Keratinocyte (primary cell): ENCODE results near the gene TMEM14B. TPM values are rescaled to one million over a fixed set of nuclear protein-coding genes. Genes with fewer than 3 reads are reported as not detected.

Source experiments
- DNase-seq: peaks from one replicate; pipeline ENCODE4 v3.0.0-alpha.2; 2011; ENCODE audit warnings: low read depth, missing footprints, low spot score
- FAIRE-seq: peaks from 2 replicates; lab custom pipeline; 2011; peaks lifted over from hg19 to GRCh38; lab: Jason Lieb, UNC
- H2AFZ ChIP-seq: 2 replicates; pipeline ENCODE4 v1.6.0; 2012; ENCODE audit warnings: low read length, control low read depth, inconsistent platforms; ENCODE audit not compliant: control insufficient read depth
- H3K27ac ChIP-seq: 2 replicates; pipeline ENCODE4 v1.5.1; 2011; ENCODE audit warnings: low read length; ENCODE audit not compliant: control insufficient read depth, insufficient read depth
- H3K27me3 ChIP-seq: 3 replicates; pipeline ENCODE4 v1.6.0; 2011; ENCODE audit warnings: low read length; ENCODE audit not compliant: control insufficient read depth, insufficient read depth; ENCODE audit errors: extremely low read depth
- H3K36me3 ChIP-seq, 2 experiments: 2 replicates in 1 of 2; 3 replicates in 1 of 2; pipeline ENCODE4 v1.5.1; 2011; ENCODE audit warnings: low read length in 2 of 2, mild to moderate bottlenecking in 1 of 2; ENCODE audit not compliant: control insufficient read depth in 2 of 2, insufficient read depth in 2 of 2; ENCODE audit errors: extremely low read depth in 1 of 2
- H3K4me1 ChIP-seq: 3 replicates; pipeline ENCODE4 v1.5.1; 2011; ENCODE audit warnings: low read length; ENCODE audit not compliant: control insufficient read depth, insufficient read depth; ENCODE audit errors: extremely low read depth
- H3K4me2 ChIP-seq: 3 replicates; pipeline ENCODE4 v1.6.0; 2011; ENCODE audit warnings: low read depth, low read length; ENCODE audit not compliant: control insufficient read depth, insufficient read depth; ENCODE audit errors: extremely low read depth
- H3K4me3 ChIP-seq, 3 experiments: fragments of 200-600 bp in 1 of 3; sonication (generic) in 1 of 3; 2 replicates in 2 of 3; 3 replicates in 1 of 3; pipeline ENCODE4 v1.5.1; 2011 to 2016; ENCODE audit warnings: low read length in 3 of 3, mild to moderate bottlenecking in 3 of 3, control low read depth in 2 of 3, inconsistent platforms in 1 of 3, low read depth in 1 of 3, mixed read lengths in 1 of 3, mixed run types in 1 of 3, moderate library complexity in 1 of 3; ENCODE audit not compliant: control insufficient read depth in 2 of 3, insufficient read depth in 2 of 3; ENCODE audit errors: extremely low read depth in 1 of 3
- H3K79me2 ChIP-seq: 2 replicates; pipeline ENCODE4 v1.6.0; 2012; ENCODE audit warnings: low read length; ENCODE audit not compliant: control insufficient read depth, insufficient read depth
- H3K9ac ChIP-seq: 3 replicates; pipeline ENCODE4 v1.6.0; 2011; ENCODE audit warnings: low read length; ENCODE audit not compliant: control insufficient read depth, insufficient read depth; ENCODE audit errors: extremely low read depth
- H3K9me1 ChIP-seq: 3 replicates; pipeline ENCODE4 v1.6.0; 2011; ENCODE audit warnings: low read length; ENCODE audit not compliant: control insufficient read depth, insufficient read depth; ENCODE audit errors: extremely low read depth
- H3K9me3 ChIP-seq: 2 replicates; pipeline ENCODE4 v1.5.1; 2012; ENCODE audit warnings: low read depth, low read length; ENCODE audit not compliant: control insufficient read depth
- H4K20me1 ChIP-seq: 3 replicates; pipeline ENCODE4 v1.6.0; 2011; ENCODE audit warnings: low read length; ENCODE audit not compliant: control insufficient read depth, insufficient read depth; ENCODE audit errors: extremely low read depth
- EZH2 ChIP-seq: IDR thresholded peaks from one replicate; pipeline ENCODE4 v1.6.1; 2012; ENCODE audit warnings: inconsistent platforms, mild to moderate bottlenecking, low read length, moderate library complexity
- dilution Hi-C: fragments of 300-500 bp; cut with MboI; formaldehyde crosslinking; loops from one replicate; pipeline ENCODE4 v1.7.0; 2020; ENCODE audit warnings: low sequenced_read_pairs; ENCODE audit not compliant: extremely low pct_ligation_motif_present
- polyA plus RNA-seq, 5 experiments: library from polyadenylated mRNA; depleted of rRNA in 3 of 5; stranded (reverse) in 3 of 5; stranded (forward) in 1 of 5; unstranded in 1 of 5; fragments of >200 nt; gene quantifications; 1 replicate in 1 of 5; 2 replicates in 3 of 5; 3 replicates in 1 of 5; pipeline versions ENCODE4 v1.2.1 to v1.2.3, GENCODE V29; 2011 to 2012; ENCODE audit warnings: missing spikeins in 2 of 5, low read depth in 1 of 5, low replicate concordance in 1 of 5
- TF ChIP-seq, protein P1 (sequence below), 3 experiments: IDR thresholded peaks in 1 of 3; conservative IDR thresholded peaks in 1 of 3; optimal IDR thresholded peaks in 1 of 3; 2 replicates in 2 of 3; 3 replicates in 1 of 3; pipeline versions ENCODE3 to v1.5.1; 2011; ENCODE audit warnings: low read length in 3 of 3, mild to moderate bottlenecking in 3 of 3, moderate library complexity in 2 of 3, control low read depth in 1 of 3, inconsistent platforms in 1 of 3; ENCODE audit not compliant: insufficient read depth in 2 of 3; ENCODE audit errors: extremely low read depth in 1 of 3

TMEM14B gene
- polyA plus RNA-seq, 1 donor (not counting 4 experiments of a cell fraction or from before 2014, with no cell fraction given), result 157 TPM

DNA sequence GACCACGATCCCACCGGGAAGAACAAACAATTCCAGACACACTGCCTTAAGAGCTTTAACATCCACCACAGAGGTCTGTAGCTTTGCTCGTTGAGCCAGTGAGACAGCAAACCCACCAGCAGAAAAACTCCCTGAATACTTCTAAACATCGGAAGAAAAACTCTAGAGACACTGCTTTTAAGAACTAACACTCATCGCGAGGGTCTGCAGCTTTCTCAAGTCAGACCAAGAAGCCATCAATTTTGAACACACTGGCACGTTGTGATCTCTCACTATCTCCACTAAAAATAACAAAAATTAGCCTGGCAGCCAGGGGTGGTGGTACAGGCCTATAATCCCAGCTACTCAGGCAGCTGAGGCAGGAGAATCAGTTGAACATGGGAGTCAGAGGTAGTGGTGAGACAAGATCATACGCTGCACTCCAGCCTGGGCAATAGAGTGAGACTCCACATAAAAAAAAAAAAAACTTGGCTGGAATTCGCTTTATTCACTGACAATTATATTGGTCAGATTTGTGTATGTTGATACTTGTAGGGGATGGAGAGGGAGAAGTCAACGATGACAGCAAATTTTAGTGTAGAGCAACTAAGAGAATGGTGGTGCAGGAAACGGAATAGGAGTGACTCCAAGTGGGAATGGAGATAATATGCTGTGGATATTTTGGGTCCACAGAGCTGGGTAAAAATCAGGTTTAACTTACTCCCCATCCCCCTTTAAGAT, 25.6 kb upstream of the TMEM14B start:
- Histone ChIP-seq H3K4me1 (peaks cover 17% of the 10 kb centered on the region), H4K20me1 (no peaks in the 10 kb centered on the region), H3K27me3 (no peaks in the 10 kb centered on the region), H3K79me2 (peaks cover 35% of the 10 kb centered on the region), H3K9me1 (no peaks in the 10 kb centered on the region), H3K4me2 (peak overlapping the region; percentile 75), H3K27ac (peak overlapping the region; percentile 71), H3K36me3 (peaks cover 16 to 19% of the 10 kb centered on the region in 2 experiments), H2AFZ (peak overlapping the region; percentile 79), H3K9ac (peak overlapping the region; percentile 93), H3K4me3 (peak overlapping the region; percentile 62 to 94 (median 88)), H3K9me3 (peaks cover 5% of the 10 kb centered on the region)
- DNase-seq (no peak), FAIRE-seq (no peak)
- dilution Hi-C loops, result no loop called here
- TF ChIP-seq, protein P1, sequence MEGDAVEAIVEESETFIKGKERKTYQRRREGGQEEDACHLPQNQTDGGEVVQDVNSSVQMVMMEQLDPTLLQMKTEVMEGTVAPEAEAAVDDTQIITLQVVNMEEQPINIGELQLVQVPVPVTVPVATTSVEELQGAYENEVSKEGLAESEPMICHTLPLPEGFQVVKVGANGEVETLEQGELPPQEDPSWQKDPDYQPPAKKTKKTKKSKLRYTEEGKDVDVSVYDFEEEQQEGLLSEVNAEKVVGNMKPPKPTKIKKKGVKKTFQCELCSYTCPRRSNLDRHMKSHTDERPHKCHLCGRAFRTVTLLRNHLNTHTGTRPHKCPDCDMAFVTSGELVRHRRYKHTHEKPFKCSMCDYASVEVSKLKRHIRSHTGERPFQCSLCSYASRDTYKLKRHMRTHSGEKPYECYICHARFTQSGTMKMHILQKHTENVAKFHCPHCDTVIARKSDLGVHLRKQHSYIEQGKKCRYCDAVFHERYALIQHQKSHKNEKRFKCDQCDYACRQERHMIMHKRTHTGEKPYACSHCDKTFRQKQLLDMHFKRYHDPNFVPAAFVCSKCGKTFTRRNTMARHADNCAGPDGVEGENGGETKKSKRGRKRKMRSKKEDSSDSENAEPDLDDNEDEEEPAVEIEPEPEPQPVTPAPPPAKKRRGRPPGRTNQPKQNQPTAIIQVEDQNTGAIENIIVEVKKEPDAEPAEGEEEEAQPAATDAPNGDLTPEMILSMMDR (optimal IDR thresholded peaks at IDR 0.05 in 1 of 3, IDR thresholded peaks at IDR 0.05 in 1 of 3, conservative IDR thresholded peaks at IDR 0.05 in 1 of 3; ENCODE audit: extremely low read depth in 1 of 3, insufficient read depth in 2 of 3, low read length in 3 of 3), result no peak
- no peak for TF ChIP-seq EZH2

DNA sequence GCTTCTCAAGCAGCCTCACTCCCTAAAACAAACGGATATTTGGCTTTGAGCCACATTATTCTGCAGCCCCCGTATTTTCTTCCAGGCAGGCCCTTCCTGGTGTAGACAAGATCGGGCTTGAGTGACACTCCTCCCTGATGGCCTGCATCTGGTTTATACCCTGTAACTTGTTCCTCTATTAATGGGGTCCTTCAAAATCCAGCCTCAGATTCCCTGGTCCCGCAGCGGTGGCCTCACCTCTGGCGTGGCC, 25.1 kb upstream of the TMEM14B start:
- Histone ChIP-seq H3K4me2 (peak overlapping the region; percentile 75), H3K9ac (peak overlapping the region; percentile 93), H2AFZ (peak overlapping the region; percentile 79), H3K36me3 (peaks cover 16 to 19% of the 10 kb centered on the region in 2 experiments), H3K79me2 (peaks cover 35% of the 10 kb centered on the region), H3K27ac (peak overlapping the region; percentile 71), H3K4me1 (peaks cover 17% of the 10 kb centered on the region), H3K9me3 (peaks cover 5% of the 10 kb centered on the region), H3K9me1 (no peaks in the 10 kb centered on the region), H4K20me1 (no peaks in the 10 kb centered on the region), H3K27me3 (no peaks in the 10 kb centered on the region), H3K4me3 (peak overlapping the region; percentile 62 to 94 (median 88))
- DNase-seq (no peak), FAIRE-seq (no peak)
- dilution Hi-C loops, result no loop called here
- TF ChIP-seq EZH2, result no peak
- TF ChIP-seq, protein P1 (optimal IDR thresholded peaks at IDR 0.05 in 1 of 3, IDR thresholded peaks at IDR 0.05 in 1 of 3, conservative IDR thresholded peaks at IDR 0.05 in 1 of 3; ENCODE audit: extremely low read depth in 1 of 3, insufficient read depth in 2 of 3, low read length in 3 of 3), result no peak
